GM12891 (cell line): ENCODE data around the gene ATP6V0E2.

Experiments used
- POLR2A ChIP-seq: IDR thresholded peaks from 2 replicates; pipeline ENCODE4 v1.6.1; 2011; ENCODE audit warnings: low read depth, low read length, control low read depth
- POLR2AphosphoS5 ChIP-seq: IDR thresholded peaks from 2 replicates; pipeline ENCODE4 v1.6.1; 2011; ENCODE audit warnings: low read depth, low read length, control low read depth

DNA sequence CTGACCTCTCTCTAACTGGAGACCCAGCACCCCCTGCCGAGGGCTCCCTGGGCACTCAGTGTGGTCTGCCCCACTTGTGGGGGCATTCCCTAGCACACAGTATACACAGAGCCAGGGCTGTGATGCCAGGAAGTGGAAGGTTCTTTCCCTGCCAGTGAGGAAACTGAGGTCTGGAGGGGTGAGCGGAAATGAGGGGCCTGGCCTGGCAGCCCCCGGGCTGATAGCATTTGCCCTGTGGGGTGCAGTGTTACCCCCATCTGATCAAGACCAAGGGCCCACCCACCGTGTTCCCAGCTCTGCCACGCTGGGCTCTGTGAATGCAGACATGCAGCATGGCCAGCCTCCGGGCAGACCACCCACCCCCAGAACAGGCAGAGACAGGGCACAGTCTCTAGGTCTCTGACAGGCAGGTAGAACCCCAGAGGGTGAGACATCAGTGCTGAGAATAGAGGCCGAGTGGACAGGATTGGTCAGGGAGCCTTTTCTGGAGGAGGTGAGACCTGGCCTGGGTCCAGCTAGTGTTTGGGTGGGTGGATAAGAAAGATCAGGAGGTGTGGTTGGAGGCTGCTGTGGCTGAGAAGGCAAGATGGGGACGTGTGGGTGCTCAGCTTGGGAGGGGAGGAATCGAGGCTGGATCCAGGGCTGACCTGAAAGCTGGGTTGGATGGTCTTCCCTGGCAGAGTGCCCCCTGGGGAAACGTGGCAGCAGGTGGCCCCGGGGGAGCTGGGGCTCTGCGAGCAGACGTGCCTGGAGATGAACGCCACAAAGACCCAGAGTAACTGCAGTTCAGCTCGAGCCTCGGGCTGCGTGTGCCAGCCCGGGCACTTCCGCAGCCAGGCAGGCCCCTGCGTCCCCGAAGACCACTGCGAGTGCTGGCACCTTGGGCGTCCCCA lies 46.4 kb upstream of the ATP6V0E2 start:
- TF ChIP-seq POLR2AphosphoS5 (no peak), POLR2A (no peak)
